Body of pancreas (tissue), 4 donors: Measurements from ENCODE around the gene ATXN7L3. TPM values are rescaled to one million over a fixed set of nuclear protein-coding genes. Genes with fewer than 3 reads are reported as not detected.

Experiments
- ATAC-seq: fragments of 150-250 bp; one replicate; pipeline ENCODE4 v1.9.1; 2016
- DNase-seq, 4 donors: peaks; one replicate each; pipeline ENCODE4 v3.0.0-alpha.2; 2019
- H3K27ac ChIP-seq, 4 donors: fragments of 200-600 bp; sonication (generic); 1 replicate in 3 of 4; 2 replicates in 1 of 4; pipeline versions ENCODE4 v1.5.1 to v1.6.1; 2016 to 2019; ENCODE audit warnings: mild to moderate bottlenecking in 1 of 4, mixed read lengths in 1 of 4, moderate library complexity in 1 of 4
- H3K27me3 ChIP-seq, 2 donors: fragments of 200-600 bp; sonication (generic); one replicate each; pipeline ENCODE4 v1.6.0; 2016; ENCODE audit warnings: mild to moderate bottlenecking in 1 of 2
- H3K36me3 ChIP-seq, 2 donors: fragments of 200-600 bp; sonication (generic); replicated peaks in 1 of 2; 2 replicates each; pipeline ENCODE4 v1.5.1; 2016; ENCODE audit warnings: low read depth in 2 of 2; ENCODE audit not compliant: insufficient read depth in 1 of 2
- H3K4me1 ChIP-seq: fragments of 200-600 bp; sonication (generic); one replicate; pipeline ENCODE4 v1.6.0; 2016
- H3K4me3 ChIP-seq, 2 donors: fragments of 200-600 bp; sonication (generic); 1 replicate in 1 of 2; 2 replicates in 1 of 2; pipeline ENCODE4 v1.5.1; 2016 to 2019
- H3K9me3 ChIP-seq, 3 donors: fragments of 200-600 bp; sonication (generic); 1 replicate in 2 of 3; 2 replicates in 1 of 3; pipeline ENCODE4 v1.5.1; 2016
- POLR2A ChIP-seq, 3 donors: fragments of 450-650 bp; IDR thresholded peaks; one replicate each; pipeline ENCODE4 v1.6.1; 2016; ENCODE audit warnings: antibody characterized with exemption in 3 of 3, mild to moderate bottlenecking in 2 of 3
- WGBS, 2 donors: methylation state at CpG; one replicate each; pipeline ENCODE4 v1.1.5; 2017; 5-methylcytosine and 5-hydroxymethylcytosine counted together
- intact Hi-C: fragments of 100-400 bp; cut with DNase I; formaldehyde crosslinking; loops from one replicate; pipeline ENCODE4 v1.15.1; 2023
- total RNA-seq, 2 donors: library from RNA; depleted of rRNA; stranded (reverse); fragments of >200 nt; gene quantifications; one replicate each; pipeline ENCODE4 v1.1.0, GENCODE V29; 2016
- TF ChIP-seq, protein P1 (sequence below), 7 experiments: fragments of 450-650 bp in 4 of 7; fragments of 200-600 bp in 3 of 7; sonication (generic) in 3 of 7; IDR thresholded peaks; one replicate each; pipeline ENCODE4 v1.5.1; 2016 to 2019; ENCODE audit warnings: antibody characterized with exemption in 7 of 7

Gene ATXN7L3
- total RNA-seq, 2 donors from 2014 or later: 21.0 to 37.6 TPM

GRCh38 chr17:44178133-44178532, 21.6 kb downstream of the ATXN7L3 start:
- Histone ChIP-seq H3K27ac (no peak overlapping the region), H3K9me3 (no peaks in the 10 kb centered on the region), H3K4me3 (no peak overlapping the region), H3K4me1 (no peaks in the 10 kb centered on the region), H3K36me3 (no peaks in the 10 kb centered on the region), H3K27me3 (no peaks in the 10 kb centered on the region)
- WGBS, 2 donors: 85 to 86% methylated on average over 9 to 14 of the region's 14 CpGs
- ATAC-seq (no peak), DNase-seq (no peak)
- intact Hi-C loops: no loop called here
- TF ChIP-seq, protein P1, sequence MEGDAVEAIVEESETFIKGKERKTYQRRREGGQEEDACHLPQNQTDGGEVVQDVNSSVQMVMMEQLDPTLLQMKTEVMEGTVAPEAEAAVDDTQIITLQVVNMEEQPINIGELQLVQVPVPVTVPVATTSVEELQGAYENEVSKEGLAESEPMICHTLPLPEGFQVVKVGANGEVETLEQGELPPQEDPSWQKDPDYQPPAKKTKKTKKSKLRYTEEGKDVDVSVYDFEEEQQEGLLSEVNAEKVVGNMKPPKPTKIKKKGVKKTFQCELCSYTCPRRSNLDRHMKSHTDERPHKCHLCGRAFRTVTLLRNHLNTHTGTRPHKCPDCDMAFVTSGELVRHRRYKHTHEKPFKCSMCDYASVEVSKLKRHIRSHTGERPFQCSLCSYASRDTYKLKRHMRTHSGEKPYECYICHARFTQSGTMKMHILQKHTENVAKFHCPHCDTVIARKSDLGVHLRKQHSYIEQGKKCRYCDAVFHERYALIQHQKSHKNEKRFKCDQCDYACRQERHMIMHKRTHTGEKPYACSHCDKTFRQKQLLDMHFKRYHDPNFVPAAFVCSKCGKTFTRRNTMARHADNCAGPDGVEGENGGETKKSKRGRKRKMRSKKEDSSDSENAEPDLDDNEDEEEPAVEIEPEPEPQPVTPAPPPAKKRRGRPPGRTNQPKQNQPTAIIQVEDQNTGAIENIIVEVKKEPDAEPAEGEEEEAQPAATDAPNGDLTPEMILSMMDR (IDR thresholded peaks at IDR 0.05): no peak
- TF ChIP-seq POLR2A (IDR thresholded peaks at IDR 0.05): no peak

DNA sequence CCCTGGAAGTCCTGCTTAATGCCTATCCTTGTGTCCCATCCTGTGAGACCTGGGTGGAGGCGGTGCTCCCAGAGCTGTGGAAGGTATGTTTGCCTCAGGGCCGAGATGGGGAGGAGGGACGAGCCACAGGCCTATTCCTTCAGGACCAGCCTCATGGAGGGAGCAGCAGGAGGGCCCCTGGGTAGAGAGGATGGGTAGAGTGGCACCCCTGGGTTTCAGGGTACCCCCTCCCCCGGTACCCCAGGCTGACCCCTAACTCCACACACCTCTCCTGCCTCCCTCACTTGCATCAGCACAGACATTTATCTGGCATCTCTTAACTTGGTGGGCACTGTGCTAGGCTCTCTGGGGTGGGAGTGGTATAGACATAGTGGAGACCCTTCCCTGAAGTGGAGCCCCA, 22.0 kb downstream of the ATXN7L3 start:
- Histone ChIP-seq H3K9me3 (no peaks in the 10 kb centered on the region), H3K27ac (no peak overlapping the region), H3K27me3 (no peaks in the 10 kb centered on the region), H3K36me3 (no peaks in the 10 kb centered on the region), H3K4me1 (no peaks in the 10 kb centered on the region), H3K4me3 (no peak overlapping the region)
- no peak for ATAC-seq
- no peak for DNase-seq
- no peak for TF ChIP-seq POLR2A (IDR thresholded peaks at IDR 0.05)
- TF ChIP-seq, protein P1 (IDR thresholded peaks at IDR 0.05): no peak
- intact Hi-C loops: no loop called here
- 94 to 97% methylated on average over 4 of the region's 4 CpGs for WGBS, 2 donors

- ATAC-seq: no peak
- Histone ChIP-seq H3K27ac (no peak overlapping the region), H3K36me3 (no peaks in the 10 kb centered on the region), H3K4me3 (no peak overlapping the region), H3K27me3 (no peaks in the 10 kb centered on the region), H3K4me1 (peaks cover 3% of the 10 kb centered on the region), H3K9me3 (no peaks in the 10 kb centered on the region)
- intact Hi-C loops: no loop called here
- WGBS, 2 donors: 92 to 95% methylated on average over 24 to 54 of the region's 54 CpGs
- no peak for DNase-seq
- TF ChIP-seq, protein P1 (IDR thresholded peaks at IDR 0.05): no peak
- TF ChIP-seq POLR2A (IDR thresholded peaks at IDR 0.05): no peak
These were observed 22.8 kb downstream of the ATXN7L3 start for GRCh38 chr17:44176671-44177501.

- no peak for ATAC-seq
- DNase-seq: no peak
- intact Hi-C loops: no loop called here
- H3K4me3 ChIP-seq: no peak overlapping the region
- WGBS, 2 donors: 100% methylated on average over 1 of the region's 1 CpG
- no peak overlapping the region for H3K27ac ChIP-seq
- no peaks in the 10 kb centered on the region for H3K27me3 ChIP-seq
- peaks cover 9% of the 10 kb centered on the region for H3K4me1 ChIP-seq
- TF ChIP-seq, protein P1 (IDR thresholded peaks at IDR 0.05): no peak
- no peak for TF ChIP-seq POLR2A (IDR thresholded peaks at IDR 0.05)
- H3K9me3 ChIP-seq: no peaks in the 10 kb centered on the region
- no peaks in the 10 kb centered on the region for H3K36me3 ChIP-seq
These were observed 23.4 kb downstream of the ATXN7L3 start for GRCh38 chr17:44176257-44176656.

DNA sequence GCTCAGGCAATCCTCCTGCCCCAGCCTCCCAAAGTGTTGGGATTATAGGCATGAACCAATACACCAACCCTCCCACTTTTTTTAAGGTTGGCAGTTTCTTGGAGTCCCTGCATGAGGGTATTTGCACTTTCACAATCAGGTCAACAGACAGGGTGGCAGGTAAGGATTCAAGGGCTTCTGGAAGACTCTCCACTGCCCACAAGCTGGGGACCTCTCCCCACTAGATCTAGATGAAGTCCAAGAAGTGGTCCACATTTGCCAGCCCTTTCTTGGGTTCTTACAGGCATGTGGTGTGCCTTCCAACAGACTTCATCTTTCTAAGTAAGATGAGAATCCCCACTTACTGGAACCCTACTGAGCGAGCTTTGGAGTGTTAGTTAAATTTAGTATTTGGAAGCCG, 25.3 kb downstream of the ATXN7L3 start:
- no peak overlapping the region for H3K27ac ChIP-seq
- intact Hi-C loops: no loop called here
- WGBS, 2 donors: 94 to 100% methylated on average over 2 of the region's 2 CpGs
- no peaks in the 10 kb centered on the region for H3K9me3 ChIP-seq
- no peaks in the 10 kb centered on the region for H3K36me3 ChIP-seq
- no peak overlapping the region for H3K4me3 ChIP-seq
- DNase-seq (no peak), ATAC-seq (no peak)
- H3K4me1 ChIP-seq: peaks cover 23% of the 10 kb centered on the region
- no peak for TF ChIP-seq POLR2A (IDR thresholded peaks at IDR 0.05)
- TF ChIP-seq, protein P1 (IDR thresholded peaks at IDR 0.05): no peak
- H3K27me3 ChIP-seq: no peaks in the 10 kb centered on the region
